ENCODE data around the gene OSER1. TPM values are rescaled to one million over a fixed set of nuclear protein-coding genes. Genes with fewer than 3 reads are reported as not detected.
A peak's percentile ranks its signal among the peaks of the same experiment; 100 is the strongest.

The OSER1 gene
- total RNA-seq (10 to 100 TPM; 28.7 to 96.7 (median 35.4) TPM), total RNA-seq (15.9 to 231 (median 53.2) reads per million in 29 experiments)
- 29.7 TPM for total RNA-seq (2013)

DNA sequence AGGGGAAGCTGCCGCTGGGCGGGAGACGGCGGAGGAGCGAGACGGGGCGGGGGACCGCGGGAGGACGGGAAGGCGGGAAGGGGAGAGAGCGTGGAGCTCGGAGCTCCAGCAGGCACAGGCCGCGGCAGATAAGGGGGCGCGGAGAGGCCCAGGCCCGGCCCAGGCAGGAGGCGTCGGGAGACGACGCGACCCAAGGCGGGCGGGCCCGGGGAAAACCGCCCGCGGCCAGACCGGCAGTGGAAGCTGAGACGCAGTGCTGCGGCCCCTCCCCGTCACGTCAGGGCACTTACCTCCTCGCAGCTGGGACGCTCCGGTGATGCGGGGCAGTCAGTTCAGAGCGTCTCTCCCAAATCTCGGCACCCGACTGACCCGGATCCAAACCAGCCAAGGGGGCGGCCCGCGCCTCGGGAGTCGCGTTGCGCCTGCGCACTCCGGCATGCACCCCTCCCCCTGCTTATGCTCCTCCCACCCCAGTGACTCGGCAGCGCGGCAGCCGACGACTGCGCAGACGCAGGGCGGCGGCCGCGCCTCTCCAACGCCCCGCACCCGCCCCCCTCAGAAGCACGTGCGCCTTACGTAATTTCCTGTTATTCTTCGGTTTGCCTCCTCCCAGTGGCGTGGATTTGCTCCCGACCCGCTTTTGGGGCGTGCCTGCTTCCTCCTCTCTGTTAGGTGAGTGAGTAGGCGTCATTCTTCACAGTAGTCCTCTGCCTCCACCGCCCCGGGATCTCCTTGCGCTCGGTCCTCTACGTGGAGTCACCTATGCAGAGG, at the start of gene OSER1:
Gene OSER1 (minus strand): TSS at position 366 of the 771 bp plus-strand sequence. CDS start 3,814 bp downstream, outside the sequence.
- Mint-ChIP-seq H3K4me3 (peak within 1 kb of the TSS; percentile 96 to 99 (median 97)), H3K36me3 (peaks cover 16% of the 10 kb centered on the region), H3K27me3 (no peaks in the 10 kb centered on the region), H3K4me1 (peaks cover 71 to 74% (median 74%) of the 10 kb centered on the region in 3 donors), H3K9me3 (no peaks in the 10 kb centered on the region), H3K27ac (peak within 1 kb of the TSS; percentile 99)
- Histone ChIP-seq H3K27ac (ENCODE audit: low read length) (peak within 1 kb of the TSS; percentile 87), H3K4me3 (ENCODE audit: control insufficient read depth in 1 of 2, extremely low read depth in 1 of 2, low read length in 1 of 2) (peak within 1 kb of the TSS; percentile 85 to 92), H3K27me3 (replicated peaks in 1 of 2; ENCODE audit: control insufficient read depth in 2 of 2, extremely low read depth in 1 of 2, insufficient read depth in 2 of 2, low read length in 1 of 2) (no peaks in the 10 kb centered on the region), H3K36me3 (ENCODE audit: control insufficient read depth in 2 of 2, extremely low read depth in 1 of 2, insufficient read depth in 1 of 2, low read length in 1 of 2) (peaks cover 0 to 8% of the 10 kb centered on the region in 2 donors), H3K4me1 (ENCODE audit: control insufficient read depth in 1 of 2, extremely low read depth in 1 of 2, insufficient read depth in 2 of 2, low read length in 2 of 2) (peaks cover 28 to 33% of the 10 kb centered on the region in 2 experiments), H3K9me3 (no peaks in the 10 kb centered on the region)
- DNase-seq (peak; percentile 96 to 99 (median 98)), ATAC-seq (replicated peaks in 1 of 4) (peak; percentile 87 to 91 (median 88))
- under 1% methylated on average over 63 of the region's 79 CpGs for WGBS (ENCODE audit: insufficient coverage)
- POLR2A ChIA-PET, result no interaction called here
- CTCF ChIA-PET, result interaction anchor here in 1 of 2 donors (1.0 kb wide), 1 partner anchor 8 kb away, joined by 4 read pairs; no protein-coding TSS in a partner anchor

DNA sequence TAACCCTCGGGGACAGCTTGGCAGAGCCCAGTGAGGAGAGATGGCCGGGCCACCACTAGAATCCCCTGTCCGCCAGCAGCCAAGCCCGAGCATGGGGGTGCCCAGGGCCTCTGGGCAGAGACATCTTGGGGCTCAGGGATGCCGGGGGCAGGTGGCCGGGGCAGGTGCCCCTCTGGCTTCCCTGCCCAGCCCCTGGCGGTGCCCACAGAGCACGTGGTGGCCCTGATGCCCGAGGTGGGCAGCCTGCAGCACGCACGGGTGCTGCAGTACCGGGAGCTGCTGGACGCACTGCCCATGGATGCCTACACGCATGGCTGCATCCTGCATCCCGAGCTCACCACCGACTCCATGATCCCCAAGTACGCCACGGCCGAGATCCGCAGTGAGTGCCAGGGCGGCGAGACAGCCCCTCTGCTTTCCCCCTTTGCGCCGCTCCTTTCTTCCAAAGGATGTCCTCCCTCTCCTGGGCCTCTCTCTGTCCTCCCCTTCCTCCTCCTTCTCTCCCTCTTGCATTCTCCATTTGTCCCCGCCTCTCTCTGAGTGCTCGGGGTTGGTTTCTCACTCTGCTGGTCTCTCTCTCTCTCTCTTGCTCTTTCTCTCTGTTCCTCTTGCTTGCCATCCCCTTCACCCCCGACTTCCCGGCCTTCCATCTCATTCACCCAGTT, 47.8 kb upstream of the OSER1 start:
- WGBS (ENCODE audit: insufficient coverage), result 86% methylated on average over 25 of the region's 28 CpGs
- H3K4me3 Mint-ChIP-seq, result no peak overlapping the region
- no peaks in the 10 kb centered on the region for H3K4me1 ChIP-seq (ENCODE audit: control insufficient read depth in 1 of 2, extremely low read depth in 1 of 2, insufficient read depth in 2 of 2, low read length in 2 of 2)
- H3K36me3 ChIP-seq (ENCODE audit: control insufficient read depth in 2 of 2, extremely low read depth in 1 of 2, insufficient read depth in 1 of 2, low read length in 1 of 2), result no peaks in the 10 kb centered on the region
- peaks cover 0 to 17% (median 0%) of the 10 kb centered on the region in 3 donors for H3K4me1 Mint-ChIP-seq
- no peaks in the 10 kb centered on the region for H3K9me3 ChIP-seq
- H3K9me3 Mint-ChIP-seq, result no peaks in the 10 kb centered on the region
- H3K27me3 ChIP-seq (replicated peaks in 1 of 2; ENCODE audit: control insufficient read depth in 2 of 2, extremely low read depth in 1 of 2, insufficient read depth in 2 of 2, low read length in 1 of 2), result peaks cover 0 to 3% of the 10 kb centered on the region in 2 experiments
- no peak for DNase-seq
- no peak for ATAC-seq (replicated peaks in 1 of 4)
- ChIA-PET CTCF (no interaction called here), POLR2A (no interaction called here)
- no peaks in the 10 kb centered on the region for H3K27me3 Mint-ChIP-seq
- no peak overlapping the region for H3K27ac ChIP-seq (ENCODE audit: low read length)
- no peak overlapping the region for H3K27ac Mint-ChIP-seq
- no peak overlapping the region for H3K4me3 ChIP-seq (ENCODE audit: control insufficient read depth in 1 of 2, extremely low read depth in 1 of 2, low read length in 1 of 2)
- H3K36me3 Mint-ChIP-seq, result peaks cover 3% of the 10 kb centered on the region

DNA sequence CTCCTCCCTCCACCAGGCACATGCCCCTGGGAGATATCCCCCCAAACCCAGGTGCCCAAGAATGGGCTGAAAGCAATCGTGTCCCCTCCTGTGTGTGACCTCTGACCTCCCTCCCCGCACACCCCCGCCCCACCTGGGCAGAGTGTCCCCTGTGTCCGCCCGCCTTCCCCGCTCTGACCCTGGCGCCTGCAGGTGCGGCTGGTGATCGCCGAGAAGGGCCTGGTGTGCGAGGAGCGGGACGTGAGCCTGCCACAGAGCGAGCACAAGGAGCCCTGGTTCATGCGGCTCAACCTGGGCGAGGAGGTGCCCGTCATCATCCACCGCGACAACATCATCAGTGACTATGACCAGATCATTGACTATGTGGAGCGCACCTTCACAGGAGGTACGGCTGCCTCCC, 46.4 kb upstream of the OSER1 start:
- POLR2A ChIA-PET, result no interaction called here
- H3K4me3 Mint-ChIP-seq, result no peak overlapping the region
- no peaks in the 10 kb centered on the region for H3K9me3 Mint-ChIP-seq
- Histone ChIP-seq H3K9me3 (no peaks in the 10 kb centered on the region), H3K4me3 (ENCODE audit: control insufficient read depth in 1 of 2, extremely low read depth in 1 of 2, low read length in 1 of 2) (no peak overlapping the region), H3K27me3 (replicated peaks in 1 of 2; ENCODE audit: control insufficient read depth in 2 of 2, extremely low read depth in 1 of 2, insufficient read depth in 2 of 2, low read length in 1 of 2) (peaks cover 0 to 4% of the 10 kb centered on the region in 2 experiments), H3K4me1 (ENCODE audit: control insufficient read depth in 1 of 2, extremely low read depth in 1 of 2, insufficient read depth in 2 of 2, low read length in 2 of 2) (no peaks in the 10 kb centered on the region), H3K27ac (ENCODE audit: low read length) (no peak overlapping the region), H3K36me3 (ENCODE audit: control insufficient read depth in 2 of 2, extremely low read depth in 1 of 2, insufficient read depth in 1 of 2, low read length in 1 of 2) (no peaks in the 10 kb centered on the region)
- 93% methylated on average over 20 of the region's 21 CpGs for WGBS (ENCODE audit: insufficient coverage)
- peaks cover 8% of the 10 kb centered on the region for H3K36me3 Mint-ChIP-seq
- DNase-seq, result no peak
- no peak for ATAC-seq (replicated peaks in 1 of 4)
- H3K27ac Mint-ChIP-seq, result no peak overlapping the region
- CTCF ChIA-PET, result no interaction called here
- no peaks in the 10 kb centered on the region for H3K27me3 Mint-ChIP-seq
- H3K4me1 Mint-ChIP-seq, result peaks cover 0 to 17% (median 0%) of the 10 kb centered on the region in 3 donors

DNA sequence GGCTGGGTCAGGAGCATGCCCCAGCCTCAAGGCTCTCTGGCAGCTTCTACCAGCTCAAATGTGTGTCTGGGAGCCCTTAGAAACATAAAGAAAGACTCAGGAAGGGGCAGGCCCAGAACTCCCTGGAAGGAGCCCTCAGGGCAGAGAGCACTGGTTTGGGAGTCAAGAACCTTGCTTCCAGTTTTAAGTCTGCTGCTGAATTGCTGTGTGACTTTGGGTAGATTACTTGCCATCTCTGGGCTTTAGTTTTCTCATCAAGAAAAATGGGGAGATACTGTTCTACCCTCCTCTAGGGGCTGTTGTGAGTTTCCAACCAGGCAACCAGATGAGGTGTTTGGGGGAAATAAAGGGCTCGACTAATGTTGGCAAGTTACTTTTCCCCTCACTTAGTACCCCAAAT, 45.4 kb upstream of the OSER1 start:
- H3K9me3 Mint-ChIP-seq, result no peaks in the 10 kb centered on the region
- ATAC-seq (replicated peaks in 1 of 4) (no peak), DNase-seq (no peak)
- H3K4me3 Mint-ChIP-seq, result no peak overlapping the region
- ChIA-PET POLR2A (no interaction called here), CTCF (no interaction called here)
- H3K27ac Mint-ChIP-seq, result no peak overlapping the region
- Histone ChIP-seq H3K4me1 (ENCODE audit: control insufficient read depth in 1 of 2, extremely low read depth in 1 of 2, insufficient read depth in 2 of 2, low read length in 2 of 2) (no peaks in the 10 kb centered on the region), H3K27ac (ENCODE audit: low read length) (no peak overlapping the region), H3K4me3 (ENCODE audit: control insufficient read depth in 1 of 2, extremely low read depth in 1 of 2, low read length in 1 of 2) (no peak overlapping the region), H3K9me3 (no peaks in the 10 kb centered on the region), H3K27me3 (replicated peaks in 1 of 2; ENCODE audit: control insufficient read depth in 2 of 2, extremely low read depth in 1 of 2, insufficient read depth in 2 of 2, low read length in 1 of 2) (peaks cover 0 to 4% of the 10 kb centered on the region in 2 experiments), H3K36me3 (ENCODE audit: control insufficient read depth in 2 of 2, extremely low read depth in 1 of 2, insufficient read depth in 1 of 2, low read length in 1 of 2) (no peaks in the 10 kb centered on the region)
- no peaks in the 10 kb centered on the region for H3K27me3 Mint-ChIP-seq
- peaks cover 8% of the 10 kb centered on the region for H3K36me3 Mint-ChIP-seq
- WGBS (ENCODE audit: insufficient coverage), result no CpG with 5 or more reads among the region's 1 CpG
- H3K4me1 Mint-ChIP-seq, result peaks cover 0 to 8% (median 0%) of the 10 kb centered on the region in 3 donors

DNA sequence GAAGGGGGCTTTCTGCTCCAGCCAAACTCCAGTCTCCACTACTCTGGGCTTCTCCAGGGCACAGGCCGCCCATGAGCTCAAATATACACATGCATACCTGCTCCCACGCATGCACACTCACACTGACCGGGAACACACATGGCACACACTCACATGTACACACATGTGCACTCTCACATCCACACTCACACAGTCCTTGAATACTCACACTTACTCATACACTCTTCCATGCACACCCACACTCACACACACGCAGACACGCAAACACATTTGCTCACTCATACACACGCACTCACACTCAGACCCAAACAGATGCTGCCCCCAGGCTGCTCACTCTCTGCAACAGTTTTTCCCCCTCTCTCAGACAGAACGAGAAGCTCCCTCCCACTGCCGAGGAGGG, 43.5 kb upstream of the OSER1 start:
- Mint-ChIP-seq H3K4me1 (no peaks in the 10 kb centered on the region), H3K9me3 (no peaks in the 10 kb centered on the region), H3K36me3 (peaks cover 5% of the 10 kb centered on the region), H3K27me3 (peaks cover 4 to 8% of the 10 kb centered on the region in 2 donors), H3K27ac (no peak overlapping the region), H3K4me3 (no peak overlapping the region)
- no peak overlapping the region for H3K27ac ChIP-seq (ENCODE audit: low read length)
- CTCF ChIA-PET, result no interaction called here
- H3K4me1 ChIP-seq (ENCODE audit: control insufficient read depth in 1 of 2, extremely low read depth in 1 of 2, insufficient read depth in 2 of 2, low read length in 2 of 2), result no peaks in the 10 kb centered on the region
- WGBS (ENCODE audit: insufficient coverage), result 94% methylated on average over 6 of the region's 8 CpGs
- POLR2A ChIA-PET, result interaction anchor here (0.5 kb wide), 2 partner anchors 58 to 611 kb away, joined by 5 to 6 read pairs; no protein-coding TSS in a partner anchor
- no peaks in the 10 kb centered on the region for H3K9me3 ChIP-seq
- H3K27me3 ChIP-seq (replicated peaks in 1 of 2; ENCODE audit: control insufficient read depth in 2 of 2, extremely low read depth in 1 of 2, insufficient read depth in 2 of 2, low read length in 1 of 2), result peaks cover 0 to 12% of the 10 kb centered on the region in 2 experiments
- no peaks in the 10 kb centered on the region for H3K36me3 ChIP-seq (ENCODE audit: control insufficient read depth in 2 of 2, extremely low read depth in 1 of 2, insufficient read depth in 1 of 2, low read length in 1 of 2)
- DNase-seq (no peak), ATAC-seq (replicated peaks in 1 of 4) (no peak)
- no peak overlapping the region for H3K4me3 ChIP-seq (ENCODE audit: control insufficient read depth in 1 of 2, extremely low read depth in 1 of 2, low read length in 1 of 2)

DNA sequence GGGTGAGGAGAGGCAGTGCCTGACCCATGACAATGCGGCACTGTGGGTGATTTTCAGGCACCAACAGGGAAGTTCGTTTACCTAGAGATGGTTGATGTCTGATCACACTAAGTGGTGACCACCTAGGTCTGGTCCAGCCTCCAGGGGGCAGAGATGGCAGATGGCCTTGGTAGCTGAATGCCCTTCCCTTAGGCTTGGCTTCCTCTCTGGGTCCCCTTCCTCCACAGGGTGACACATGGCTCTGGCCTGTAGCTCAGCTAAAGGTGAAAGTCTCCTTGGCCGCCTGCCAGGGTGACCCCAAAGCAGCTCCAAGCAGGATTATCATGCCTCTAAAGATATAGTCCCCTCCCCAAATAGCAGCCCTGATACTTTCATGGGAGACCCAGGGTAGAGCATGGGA, 43.0 kb upstream of the OSER1 start:
- POLR2A ChIA-PET, result interaction anchor here in 1 of 2 donors (0.5 to 0.6 kb wide), 2 partner anchors 29 to 611 kb away, joined by 5 to 8 read pairs; no protein-coding TSS in a partner anchor
- no peak overlapping the region for H3K27ac ChIP-seq (ENCODE audit: low read length)
- no peak overlapping the region for H3K4me3 ChIP-seq (ENCODE audit: control insufficient read depth in 1 of 2, extremely low read depth in 1 of 2, low read length in 1 of 2)
- Mint-ChIP-seq H3K27ac (no peak overlapping the region), H3K36me3 (peaks cover 5% of the 10 kb centered on the region), H3K27me3 (peaks cover 9 to 11% of the 10 kb centered on the region in 2 donors), H3K4me1 (no peaks in the 10 kb centered on the region), H3K4me3 (no peak overlapping the region), H3K9me3 (no peaks in the 10 kb centered on the region)
- 67% methylated on average over 1 of the region's 3 CpGs for WGBS (ENCODE audit: insufficient coverage)
- H3K27me3 ChIP-seq (replicated peaks in 1 of 2; ENCODE audit: control insufficient read depth in 2 of 2, extremely low read depth in 1 of 2, insufficient read depth in 2 of 2, low read length in 1 of 2), result peaks cover under 1 to 13% of the 10 kb centered on the region in 2 experiments
- no peaks in the 10 kb centered on the region for H3K9me3 ChIP-seq
- CTCF ChIA-PET, result no interaction called here
- no peak for DNase-seq
- no peaks in the 10 kb centered on the region for H3K4me1 ChIP-seq (ENCODE audit: control insufficient read depth in 1 of 2, extremely low read depth in 1 of 2, insufficient read depth in 2 of 2, low read length in 2 of 2)
- no peak for ATAC-seq (replicated peaks in 1 of 4)
- H3K36me3 ChIP-seq (ENCODE audit: control insufficient read depth in 2 of 2, extremely low read depth in 1 of 2, insufficient read depth in 1 of 2, low read length in 1 of 2), result no peaks in the 10 kb centered on the region

Measured in T-cell (primary cell).